PC-3 (cell line): ENCODE data around the gene ARL16. TPM values are rescaled to one million over a fixed set of nuclear protein-coding genes. Genes with fewer than 3 reads are reported as not detected.

ENCODE experiments used
- ATAC-seq: fragments of 200-7000 bp; cut with Tn5 transposase; 2 replicates; pipeline ENCODE4 v1.9.1; 2020; ENCODE audit warnings: mild to moderate bottlenecking, moderate library complexity
- BruUV-seq: library from RNA; stranded (reverse); fragments of 400-500 nt; replicated peaks from 2 replicates; lab custom pipeline; 2021; lab: Mats Ljungman, UMichigan
- CTCF ChIA-PET: fragments of 300-600 bp; sonication (Branson Sonifier 250); formaldehyde crosslinking; loops from one replicate; lab custom pipeline; 2022; ENCODE audit warnings: antibody characterized with exemption; lab: Charles Lee
- POLR2A ChIA-PET: fragments of 300-600 bp; sonication (Branson Sonifier 250); formaldehyde crosslinking; loops from one replicate; lab custom pipeline; 2022; ENCODE audit warnings: antibody characterized with exemption; ENCODE audit not compliant: unreplicated experiment; lab: Charles Lee
- DNase-seq: peaks from one replicate; pipeline ENCODE4 v3.0.0-alpha.2; 2015
- H2AFZ ChIP-seq: fragments of 300-600 bp; sonication (generic); 2 replicates; pipeline ENCODE4 v1.6.0; 2016; ENCODE audit warnings: antibody characterized with exemption, low read length
- H3F3A ChIP-seq: fragments of 300-600 bp; sonication (generic); one replicate; pipeline ENCODE4 v1.6.0; 2017; ENCODE audit warnings: antibody characterized with exemption, low read length, control low read depth, mild to moderate bottlenecking; ENCODE audit not compliant: unreplicated experiment
- H3K27ac ChIP-seq: fragments of 300-600 bp; sonication (generic); 2 replicates; pipeline ENCODE4 v1.5.1; 2016; ENCODE audit warnings: mild to moderate bottlenecking, low read length
- H3K27me3 ChIP-seq: fragments of 300-600 bp; sonication (generic); 2 replicates; pipeline ENCODE4 v1.6.1; 2016; ENCODE audit warnings: low read length, mixed read lengths
- H3K36me3 ChIP-seq: fragments of 300-600 bp; sonication (generic); 2 replicates; pipeline ENCODE4 v1.6.1; 2016; ENCODE audit warnings: low read depth, mixed run types, low read length, mixed read lengths
- H3K4me1 ChIP-seq: fragments of 300-600 bp; sonication (generic); 2 replicates; pipeline ENCODE4 v1.5.1; 2016; ENCODE audit warnings: low read length; ENCODE audit not compliant: insufficient read depth
- H3K4me2 ChIP-seq: fragments of 300-600 bp; sonication (generic); 2 replicates; pipeline ENCODE4 v1.6.0; 2016; ENCODE audit warnings: low read length
- H3K4me3 ChIP-seq: fragments of 300-600 bp; sonication (generic); 2 replicates; pipeline ENCODE4 v1.5.1; 2016; ENCODE audit warnings: mild to moderate bottlenecking, low read length, mixed read lengths
- H3K79me2 ChIP-seq: fragments of 300-600 bp; sonication (generic); 2 replicates; pipeline ENCODE4 v1.6.1; 2017; ENCODE audit warnings: low read length, mixed read lengths
- H3K9ac ChIP-seq: fragments of 300-600 bp; sonication (generic); 2 replicates; pipeline ENCODE4 v1.6.0; 2016; ENCODE audit warnings: mild to moderate bottlenecking, low read length
- H3K9me2 ChIP-seq: fragments of 300-600 bp; sonication (generic); replicated peaks from 2 replicates; pipeline ENCODE4 v1.6.1; 2016; ENCODE audit warnings: mixed run types, low read length, mixed read lengths
- H3K9me3 ChIP-seq: fragments of 300-600 bp; sonication (generic); 2 replicates; pipeline ENCODE4 v1.6.1; 2016; ENCODE audit warnings: low read length, mixed read lengths
- H4K20me1 ChIP-seq: fragments of 300-600 bp; sonication (generic); 2 replicates; pipeline ENCODE4 v1.6.1; 2016; ENCODE audit warnings: low read length, mixed read lengths
- CTCF ChIP-seq: fragments of 300-600 bp; sonication (generic); conservative IDR thresholded peaks from 2 replicates; pipeline ENCODE4 v1.5.1; 2017; ENCODE audit warnings: antibody characterized with exemption, low read depth, mild to moderate bottlenecking, low read length
- EZH2 ChIP-seq: fragments of 300-600 bp; sonication (generic); IDR thresholded peaks from one replicate; pipeline ENCODE4 v1.6.1; 2017; ENCODE audit warnings: antibody characterized with exemption, mild to moderate bottlenecking, low read length; ENCODE audit not compliant: unreplicated experiment
- EZH2phosphoT487 ChIP-seq: fragments of 300-600 bp; sonication (generic); IDR thresholded peaks from 2 replicates; pipeline ENCODE4 v1.6.1; 2018; ENCODE audit warnings: mild to moderate bottlenecking, antibody characterized with exemption, low read length, borderline replicate concordance
- intact Hi-C: fragments of 100-400 bp; cut with micrococcal nuclease; formaldehyde crosslinking; loops from 2 replicates; pipeline ENCODE4 v1.9.0; 2023
- total RNA-seq: library from RNA; depleted of rRNA; stranded (reverse); fragments of >200 nt; gene quantifications from 2 replicates; pipeline ENCODE4 v1.2.3, GENCODE V29; 2014

Gene ARL16
- total RNA-seq, 1 experiment from 2014 or later, result 68.8 TPM

- H3K9me2 ChIP-seq, result no peaks in the 10 kb centered on the region
- ATAC-seq (no peak), DNase-seq (no peak)
- H2AFZ ChIP-seq, result no peak overlapping the region
- H3K4me3 ChIP-seq, result no peak overlapping the region
- H3K9me3 ChIP-seq, result no peaks in the 10 kb centered on the region
- no peak overlapping the region for H3K4me2 ChIP-seq
- no peak overlapping the region for H3K9ac ChIP-seq
- no peaks in the 10 kb centered on the region for H3K27me3 ChIP-seq
- 0 out of 2 replicates have a peak, but pooled peaks cover 5% of the 10 kb centered on the region for H4K20me1 ChIP-seq
- peaks cover 35% of the 10 kb centered on the region for H3K36me3 ChIP-seq
- POLR2A ChIA-PET, result no interaction called here
- BruUV-seq, result no TSS peak
- no peak overlapping the region for H3K27ac ChIP-seq
- peaks cover 46% of the 10 kb centered on the region for H3K79me2 ChIP-seq
- intact Hi-C loops, result no loop called here
- peaks cover 35% of the 10 kb centered on the region for H3K4me1 ChIP-seq
- TF ChIP-seq EZH2 (no peak), CTCF (no peak), EZH2phosphoT487 (no peak)
- H3F3A ChIP-seq, result peaks cover 8% of the 10 kb centered on the region
- CTCF ChIA-PET, result no interaction called here
These were observed 25.2 kb upstream of the ARL16 start for GRCh38 chr17:81708739-81709185.

- BruUV-seq, result no TSS peak
- Histone ChIP-seq H4K20me1 (0 out of 2 replicates have a peak, but pooled peaks cover 5% of the 10 kb centered on the region), H3K36me3 (peaks cover 35% of the 10 kb centered on the region), H3F3A (peaks cover 8% of the 10 kb centered on the region), H3K27ac (no peak overlapping the region), H3K27me3 (no peaks in the 10 kb centered on the region), H3K9me2 (no peaks in the 10 kb centered on the region), H2AFZ (no peak overlapping the region), H3K79me2 (peaks cover 46% of the 10 kb centered on the region), H3K4me3 (no peak overlapping the region), H3K4me1 (peaks cover 28% of the 10 kb centered on the region), H3K4me2 (no peak overlapping the region), H3K9me3 (no peaks in the 10 kb centered on the region), H3K9ac (no peak overlapping the region)
- intact Hi-C loops, result no loop called here
- no peak for TF ChIP-seq CTCF
- no peak for TF ChIP-seq EZH2phosphoT487
- no peak for TF ChIP-seq EZH2
- DNase-seq (no peak), ATAC-seq (no peak)
- POLR2A ChIA-PET, result no interaction called here
- CTCF ChIA-PET, result no interaction called here
These were observed 24.4 kb upstream of the ARL16 start for GRCh38 chr17:81707725-81708646.
